ENCODE data around the gene OIT3.
"Not testable (repeated sequence)": the region's sequence is repeated elsewhere in the genome, so short reads cannot be mapped to it uniquely, and the experiment has no call there.

OIT3 gene

DNA sequence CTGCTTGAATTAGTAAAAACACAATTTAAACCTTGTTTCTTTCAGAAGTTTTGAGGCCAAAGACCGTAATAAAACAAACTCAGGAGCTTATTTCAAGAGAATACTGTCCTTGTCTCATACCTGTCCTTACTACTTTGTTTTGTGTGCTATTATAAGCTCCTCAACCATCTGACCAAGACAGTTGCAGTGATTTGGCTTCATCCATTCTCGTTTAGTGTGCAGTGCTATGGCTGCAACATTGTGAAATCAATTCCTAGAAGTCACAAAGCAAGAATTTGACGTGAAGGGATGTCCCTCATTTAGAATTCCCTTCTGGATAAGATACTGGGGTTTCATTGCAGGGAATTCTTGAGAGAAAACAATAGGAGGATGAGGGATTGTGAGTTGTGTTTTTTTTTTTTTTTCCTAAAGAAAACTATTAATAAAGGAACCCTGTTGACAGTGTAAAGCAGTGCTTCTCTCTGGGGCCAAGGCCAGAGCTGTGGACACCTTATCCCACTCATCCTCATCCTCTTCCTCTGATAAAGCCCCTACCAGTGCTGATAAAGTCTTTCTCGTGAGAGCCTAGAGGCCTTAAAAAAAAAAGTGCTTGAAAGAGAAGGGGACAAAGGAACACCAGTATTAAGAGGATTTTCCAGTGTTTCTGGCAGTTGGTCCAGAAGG, at the start of gene OIT3:
TSS of gene OIT3 (plus strand) at position 604 of the 663 bp plus-strand sequence. CDS start 60 bp downstream, outside the sequence.
- no peak for DNase-seq

DNA sequence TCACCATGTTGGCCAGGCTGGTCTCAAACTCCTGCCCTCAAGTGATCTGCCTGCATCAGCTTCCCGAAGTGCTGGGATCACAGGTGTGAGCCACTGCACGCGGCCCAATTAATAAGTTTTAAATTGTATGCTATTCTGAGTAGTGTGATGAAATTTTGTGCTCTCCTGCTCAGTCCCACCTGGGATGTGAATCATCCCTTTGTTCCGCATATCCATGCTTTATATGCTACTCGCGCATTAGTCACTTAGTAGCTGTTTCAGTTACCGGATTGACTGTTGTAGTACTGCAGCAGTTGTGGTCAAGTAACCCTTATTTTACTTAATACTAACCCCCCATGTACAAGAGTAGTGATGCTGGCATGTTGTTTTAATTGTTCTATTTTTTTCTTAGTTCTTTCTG, 47.3 kb upstream of the OIT3 start:
- DNase-seq = no peak

DNA sequence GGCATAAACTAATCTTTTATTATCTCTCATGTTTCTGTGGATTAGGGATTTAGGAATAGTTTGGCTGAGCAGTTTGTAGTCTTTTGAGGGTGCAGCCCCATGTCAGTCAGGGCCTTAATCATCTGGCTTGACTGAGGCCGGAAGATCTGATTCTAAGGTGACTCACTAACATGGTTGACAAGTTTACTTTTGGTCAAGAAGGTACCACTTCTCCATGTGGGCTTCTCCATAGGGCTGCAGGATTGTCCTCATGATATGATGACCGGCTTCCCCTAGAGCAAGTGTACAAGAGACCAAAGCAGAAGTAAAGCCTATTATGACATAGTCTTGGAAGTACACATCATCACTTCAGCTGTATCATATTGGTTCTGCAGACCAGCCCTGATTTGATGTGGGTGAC, 45.9 kb upstream of the OIT3 start:
- no peak for DNase-seq

DNA sequence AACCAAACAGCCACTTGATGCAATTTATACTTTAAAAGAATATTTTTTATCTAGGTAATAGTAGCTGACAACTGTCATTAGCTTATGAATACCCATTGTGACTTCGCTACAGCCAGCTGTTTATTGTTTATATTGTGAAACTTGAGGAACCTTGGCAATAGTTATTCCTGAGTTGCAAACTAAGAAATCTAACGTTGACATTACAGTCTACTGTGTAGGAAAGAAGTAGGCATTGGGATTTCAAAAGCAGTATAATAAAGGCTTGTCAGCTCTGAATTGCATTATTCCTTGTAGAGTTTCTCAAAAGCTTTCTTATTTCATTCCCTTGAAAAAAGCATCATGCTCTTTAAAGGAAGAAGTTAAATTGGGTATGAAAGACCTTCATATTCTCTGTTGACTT, 42.7 kb upstream of the OIT3 start:
- no peak for DNase-seq

DNA sequence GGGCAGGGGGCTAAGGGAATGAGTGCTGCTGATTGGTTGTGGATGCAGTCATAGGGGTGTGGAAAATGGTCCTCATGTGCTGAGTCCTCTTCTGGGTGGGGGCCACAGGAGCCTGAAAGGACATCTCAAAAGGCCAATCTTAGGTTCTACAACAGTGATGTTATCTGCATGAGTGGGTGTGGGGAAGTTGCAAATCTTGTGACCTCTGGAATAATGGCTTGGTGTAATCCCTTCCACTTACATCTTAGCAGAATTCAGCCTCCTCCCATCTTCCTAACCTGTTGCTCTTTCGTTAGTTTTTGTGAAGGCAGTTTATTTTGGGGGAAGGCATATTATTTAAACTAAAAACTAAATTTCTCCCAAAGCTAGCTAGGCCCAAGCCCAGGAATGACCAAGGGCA, 42.0 kb upstream of the OIT3 start:
- DNase-seq = no peak

DNA sequence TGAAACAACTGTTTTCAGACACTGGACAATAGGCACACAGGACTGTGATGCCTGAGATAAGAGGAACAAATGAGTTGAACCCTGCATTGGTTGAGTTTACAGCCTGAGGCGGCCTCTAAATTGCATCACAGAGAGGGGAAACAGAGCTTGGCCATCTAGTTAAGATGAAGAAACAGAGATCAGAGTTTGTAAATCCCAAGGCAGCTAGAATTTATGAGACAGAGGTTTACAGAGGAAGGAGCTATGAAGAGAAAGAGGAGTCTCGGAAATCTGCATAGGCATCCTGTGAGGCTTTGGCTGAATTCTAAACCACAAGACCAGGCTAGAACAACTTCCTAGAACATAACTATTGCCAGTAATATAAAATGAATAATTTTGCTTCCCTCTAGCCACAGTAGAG, 41.0 kb upstream of the OIT3 start:
- DNase-seq = no peak

DNA sequence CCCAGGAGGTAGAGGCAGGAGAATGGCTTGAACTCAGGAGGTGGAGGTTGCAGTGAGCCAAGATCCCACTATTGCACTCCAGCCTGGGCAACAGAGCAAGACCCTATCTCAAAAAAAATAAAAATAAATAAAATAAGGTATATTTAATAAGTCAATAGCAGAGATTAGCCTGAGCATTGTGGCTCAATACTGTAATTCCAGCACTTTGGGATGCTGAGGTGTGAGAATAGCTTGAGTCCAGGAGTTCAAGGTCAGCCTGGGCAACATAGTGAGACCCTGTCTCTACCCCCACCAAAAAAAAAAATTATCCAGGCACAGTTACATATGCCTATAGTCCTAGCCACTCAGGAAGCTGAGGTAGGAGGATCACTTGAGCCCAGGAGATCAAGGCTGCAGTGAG, 38.4 kb upstream of the OIT3 start:
- no peak for DNase-seq

DNA sequence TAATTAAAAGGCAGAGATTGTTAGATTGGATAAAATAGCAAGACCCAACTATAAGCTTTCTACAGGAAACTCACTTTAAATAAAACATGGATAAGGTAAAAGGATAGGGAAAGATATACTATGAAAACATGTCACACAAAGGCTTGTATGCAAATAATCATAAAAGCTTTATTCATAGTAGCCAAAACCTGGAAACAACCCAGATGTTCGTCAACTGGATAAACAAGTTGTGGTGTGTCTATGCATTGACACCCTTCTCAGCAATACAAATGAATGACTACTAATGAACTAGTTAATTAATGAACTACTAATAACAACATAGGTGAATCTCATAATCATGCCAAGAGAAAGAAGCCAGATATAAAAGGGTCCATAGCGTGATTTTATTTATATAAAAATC, 37.7 kb upstream of the OIT3 start:
- DNase-seq = no peak

DNA sequence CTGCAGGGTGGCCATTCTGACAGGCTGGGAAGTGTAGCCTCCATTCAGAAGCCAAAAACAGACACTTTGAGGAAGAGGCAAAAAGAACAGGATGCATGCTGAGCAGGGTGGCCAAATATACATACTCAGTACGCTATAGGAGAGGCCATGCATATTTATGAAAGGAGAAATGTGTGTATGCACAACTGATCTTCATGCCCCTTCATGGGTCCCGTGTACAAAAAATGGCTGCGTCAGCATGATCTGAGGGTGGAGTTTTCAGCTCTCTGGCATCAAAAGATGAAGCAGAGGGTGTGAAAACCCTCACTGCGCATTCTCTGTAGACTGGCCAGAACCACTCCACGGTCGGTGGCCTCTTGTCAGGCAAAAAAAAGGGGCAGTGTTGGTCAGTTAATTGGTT, 35.5 kb upstream of the OIT3 start:
- no peak for DNase-seq

DNA sequence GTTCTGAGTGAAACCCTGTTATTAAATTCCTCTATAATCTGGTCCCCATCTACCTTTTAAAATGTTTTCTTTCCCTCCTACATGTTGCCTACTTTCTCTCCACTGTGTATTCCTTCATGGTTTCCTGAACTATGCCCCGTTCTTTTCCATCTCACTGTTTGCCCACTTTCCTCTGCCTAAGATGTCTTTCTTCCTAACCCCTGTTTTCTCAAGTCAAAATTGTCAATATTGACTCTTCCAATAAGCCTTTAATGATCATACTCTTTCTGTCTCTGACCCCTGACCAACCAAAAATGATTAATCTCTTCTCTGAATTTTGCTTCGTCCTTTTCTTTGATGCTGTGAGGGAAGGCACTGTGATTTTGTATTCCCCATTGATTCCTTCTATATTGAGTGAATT, 30.6 kb upstream of the OIT3 start:
- DNase-seq = no peak

DNA sequence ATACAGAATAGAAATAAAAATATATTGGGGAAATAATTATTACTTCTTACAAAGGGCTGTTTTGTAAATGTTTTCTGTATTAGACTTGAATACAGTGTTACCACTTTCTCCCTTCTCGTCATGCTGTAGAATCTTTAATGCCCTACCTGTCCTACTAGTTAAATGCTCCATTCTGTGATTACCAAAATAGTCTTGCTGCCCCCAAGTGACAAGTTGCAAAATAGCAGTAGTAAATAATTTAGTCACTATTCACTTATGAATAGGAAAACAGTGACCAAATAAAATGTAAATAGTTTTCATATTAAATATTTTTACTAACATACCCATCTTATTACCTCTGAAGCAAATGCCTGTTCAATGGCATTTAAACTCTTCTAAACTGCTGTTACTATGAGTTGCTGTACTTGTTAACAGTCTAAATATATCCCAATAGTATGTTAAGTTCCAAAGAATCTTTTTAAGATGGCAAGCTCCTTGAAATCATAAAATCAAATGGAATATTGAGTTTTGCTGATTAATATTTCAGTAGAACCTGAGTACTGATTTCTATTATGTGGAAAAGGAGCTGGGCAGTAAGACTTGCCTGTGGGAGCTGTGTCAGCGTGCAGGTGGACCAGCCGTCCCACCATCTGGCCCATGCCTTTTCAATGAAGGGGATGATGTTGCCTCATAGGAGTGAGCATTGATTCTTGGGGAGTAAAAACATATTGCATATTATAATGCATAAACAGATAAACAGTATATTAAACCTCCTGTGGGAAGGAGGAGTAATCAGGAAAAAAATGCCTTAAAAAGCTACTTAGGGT, 18.1 kb upstream of the OIT3 start:
- DNase-seq = no peak

DNA sequence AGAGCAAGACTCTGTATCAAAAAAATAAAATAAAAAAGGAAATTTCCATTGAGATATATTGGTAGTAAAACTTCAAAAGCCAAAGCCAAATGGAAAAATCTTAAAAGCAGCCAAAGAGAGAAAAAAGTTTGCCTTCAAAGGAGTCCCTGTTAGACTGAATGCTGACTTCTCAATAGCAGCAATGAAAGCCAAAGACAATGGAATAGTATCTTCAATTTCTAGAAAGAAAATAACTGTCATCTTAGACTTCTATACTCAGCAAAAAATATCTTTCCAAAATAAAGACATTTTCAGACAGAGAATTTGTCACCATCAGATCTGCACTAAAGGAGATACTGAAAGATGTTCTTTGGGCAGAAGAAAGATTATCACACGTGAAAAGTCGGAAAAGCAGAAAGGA, 14.3 kb upstream of the OIT3 start:
- DNase-seq = no peak

DNA sequence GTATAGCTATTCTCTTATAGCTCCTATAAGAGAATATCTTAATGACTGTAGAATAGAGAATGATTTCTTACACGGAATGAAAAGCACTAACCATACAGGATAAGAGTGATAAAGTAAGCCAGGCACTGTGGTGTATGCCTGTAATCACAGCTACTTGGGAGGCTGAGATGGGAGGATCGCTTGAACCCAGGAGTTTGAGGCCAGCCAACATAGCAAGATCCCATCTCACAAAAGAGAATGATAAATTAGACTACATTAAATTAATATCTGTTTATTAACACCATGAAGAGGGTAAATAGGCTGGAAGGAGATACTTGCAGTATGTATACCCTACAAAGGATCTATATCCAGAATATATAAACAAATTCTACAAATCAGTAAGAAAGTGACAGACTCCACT, 12.2 kb upstream of the OIT3 start:
- DNase-seq = no peak

DNA sequence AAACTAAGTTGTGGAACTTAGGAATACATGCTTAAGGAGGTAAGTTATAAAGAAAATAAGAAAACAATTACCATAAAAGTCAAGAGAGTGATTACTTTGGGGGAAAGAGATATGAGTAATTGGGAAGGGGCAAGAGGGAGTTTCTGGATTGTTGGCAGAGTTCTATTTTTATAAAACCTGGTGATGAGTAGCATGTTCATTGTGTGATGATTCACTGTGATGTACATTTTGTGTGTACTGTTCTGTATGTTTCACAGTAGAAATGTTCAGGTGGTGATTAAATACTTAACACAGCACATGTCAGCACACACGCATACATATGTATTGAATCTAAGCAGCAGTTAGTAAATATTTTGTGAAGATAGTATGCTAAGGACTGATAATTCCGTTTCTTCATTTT, 9.7 kb upstream of the OIT3 start:
- DNase-seq = no peak

DNA sequence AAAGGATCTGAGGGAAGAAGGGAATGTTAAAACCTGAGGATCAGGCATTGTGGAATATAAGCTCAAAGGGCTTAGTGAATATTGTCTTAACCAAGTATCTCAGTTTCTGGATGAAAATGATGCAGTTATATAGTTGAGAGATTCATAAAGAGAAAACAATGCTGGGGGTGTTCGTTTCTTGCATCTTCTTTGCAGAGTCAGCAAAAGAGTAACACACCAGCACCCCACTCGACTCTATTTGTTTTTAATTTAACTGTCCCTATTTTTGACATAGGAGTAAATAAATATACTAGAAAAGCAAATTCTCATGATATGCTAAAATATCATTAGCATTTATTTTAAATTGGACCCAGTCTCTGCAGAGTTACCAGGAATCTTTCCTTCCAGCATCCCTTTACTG, 7.6 kb upstream of the OIT3 start:
- DNase-seq = no peak

DNA sequence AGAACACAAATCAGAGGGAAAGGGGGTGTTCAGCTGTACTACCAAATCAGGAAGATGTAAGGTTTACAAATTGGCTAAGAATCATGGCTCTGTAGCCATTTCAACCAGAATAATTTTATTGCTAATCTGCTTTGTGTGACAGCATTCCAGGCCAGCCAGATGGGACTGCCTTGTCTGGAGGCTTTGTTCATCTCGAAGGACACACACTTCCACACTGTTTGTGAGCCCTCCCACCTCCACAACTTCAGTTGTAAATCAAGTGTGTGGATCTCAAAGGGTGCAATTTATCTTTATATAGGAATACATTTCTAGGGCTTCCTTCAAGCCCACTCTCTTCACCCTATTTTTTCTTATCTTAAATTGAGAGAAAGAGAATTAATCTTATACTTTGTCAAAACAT, 6.9 kb upstream of the OIT3 start:
- DNase-seq = no peak

DNA sequence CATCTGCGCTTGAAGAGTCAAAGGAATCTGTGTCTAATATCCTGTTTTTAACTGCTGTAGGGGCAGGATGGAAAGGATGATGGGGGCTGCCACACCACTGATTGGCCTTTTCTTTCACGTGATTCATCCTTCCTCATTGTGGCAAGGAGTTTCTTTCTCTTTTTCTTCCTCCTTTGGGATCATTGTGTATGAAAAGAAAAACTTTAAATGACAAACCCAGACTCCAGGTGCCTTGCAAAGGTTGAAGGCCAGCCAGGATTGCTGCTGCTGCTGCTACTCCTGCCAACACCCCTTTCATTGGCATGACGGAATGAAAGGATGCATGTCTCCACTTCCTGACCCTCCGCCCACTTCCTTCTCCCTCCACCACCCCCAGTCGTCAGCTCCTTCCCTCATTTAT, 6.5 kb upstream of the OIT3 start:
- DNase-seq = no peak

DNA sequence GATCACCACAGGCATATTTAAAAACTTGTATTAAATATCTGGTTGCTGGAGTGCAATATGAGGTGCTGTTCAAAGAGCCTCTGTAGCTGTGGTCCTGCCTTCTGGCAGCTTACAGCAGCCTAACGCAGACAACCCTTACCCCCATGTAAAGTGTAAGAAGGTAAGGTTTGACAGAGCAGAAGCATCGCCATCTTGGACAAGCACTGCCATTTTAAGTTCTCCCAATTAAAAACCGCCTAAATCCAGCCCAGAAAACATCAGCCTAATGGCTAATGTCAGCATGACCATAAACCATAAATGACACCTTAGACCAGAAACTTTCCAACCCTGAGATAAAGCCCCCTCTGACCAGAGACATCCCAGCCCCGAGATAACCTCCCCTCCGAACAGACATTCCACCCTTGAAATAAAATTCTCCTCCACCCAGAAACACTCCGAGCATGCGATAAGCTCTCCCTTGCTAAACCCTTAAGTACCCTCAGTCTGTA, 5.3 kb upstream of the OIT3 start:
- DNase-seq = no peak

DNA sequence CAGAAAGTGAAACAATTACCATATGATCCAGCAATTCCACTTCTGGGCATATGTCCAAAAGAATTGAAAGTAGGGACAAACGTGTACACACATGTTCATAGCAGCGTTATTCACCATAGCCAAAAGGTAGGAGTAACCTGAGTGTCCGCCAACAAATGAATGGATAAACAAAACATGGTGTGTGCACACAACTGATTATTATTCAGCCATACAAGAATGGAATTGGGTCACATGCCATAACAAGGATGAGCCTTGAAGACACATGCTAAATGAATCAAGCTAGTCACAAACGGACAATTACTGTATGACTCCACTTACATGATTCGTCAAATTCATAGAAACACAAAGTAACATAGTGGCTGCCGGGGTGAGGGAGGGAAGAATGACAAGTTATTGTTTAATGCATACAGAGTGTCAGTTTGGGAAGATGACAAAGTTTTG, 4.1 kb upstream of the OIT3 start:
- DNase-seq = no peak

DNA sequence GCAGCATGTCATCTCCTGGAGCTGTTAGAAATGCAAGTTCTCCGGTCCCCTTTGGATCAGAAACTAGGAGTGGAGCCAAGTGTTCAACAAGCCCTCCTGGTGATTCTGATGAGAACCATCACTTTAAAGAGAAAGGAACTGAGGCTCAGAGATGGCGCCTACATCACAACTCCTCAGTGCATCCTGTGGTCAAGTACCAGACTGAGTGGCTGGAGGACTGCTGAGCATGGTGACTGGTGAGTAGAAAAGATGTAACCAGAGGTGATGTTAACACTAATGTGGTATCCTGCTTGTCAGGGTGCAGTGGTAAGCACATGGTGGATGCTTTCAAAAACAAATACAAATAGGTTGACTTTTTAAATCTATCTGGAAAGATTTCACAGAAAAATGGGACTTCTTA, 3.5 kb upstream of the OIT3 start:
- no peak for DNase-seq

DNA sequence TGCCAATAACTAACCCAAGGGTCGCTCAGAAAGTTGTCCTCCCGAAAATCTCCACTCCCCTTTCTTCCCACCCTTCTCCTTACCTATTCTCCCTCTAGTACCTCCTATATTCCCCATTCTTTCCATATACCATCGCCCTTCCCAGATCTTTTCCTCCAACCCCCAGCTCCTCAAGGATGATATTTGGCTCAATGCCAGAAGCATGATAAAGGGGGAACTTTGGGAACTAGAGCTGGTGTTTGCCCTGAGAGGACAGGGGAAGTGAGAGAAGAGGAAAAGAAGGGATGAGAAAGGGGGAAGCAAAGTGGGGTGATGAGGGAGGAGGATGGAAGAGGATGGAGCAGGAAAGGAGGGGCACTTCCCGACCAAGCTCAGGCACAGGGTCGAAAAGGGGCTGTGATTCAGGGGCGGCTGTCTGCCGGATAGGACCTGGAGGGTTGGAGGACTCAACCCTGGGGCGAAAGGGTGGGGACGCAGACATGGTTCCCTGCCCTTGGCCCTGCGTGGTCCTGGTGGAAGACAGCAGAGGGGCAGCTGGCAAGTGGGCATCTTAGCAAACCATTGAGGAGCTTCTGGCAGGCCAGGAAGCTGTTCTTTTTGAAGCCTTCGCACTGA, 1.8 kb downstream of the OIT3 start:
- DNase-seq = no peak

DNA sequence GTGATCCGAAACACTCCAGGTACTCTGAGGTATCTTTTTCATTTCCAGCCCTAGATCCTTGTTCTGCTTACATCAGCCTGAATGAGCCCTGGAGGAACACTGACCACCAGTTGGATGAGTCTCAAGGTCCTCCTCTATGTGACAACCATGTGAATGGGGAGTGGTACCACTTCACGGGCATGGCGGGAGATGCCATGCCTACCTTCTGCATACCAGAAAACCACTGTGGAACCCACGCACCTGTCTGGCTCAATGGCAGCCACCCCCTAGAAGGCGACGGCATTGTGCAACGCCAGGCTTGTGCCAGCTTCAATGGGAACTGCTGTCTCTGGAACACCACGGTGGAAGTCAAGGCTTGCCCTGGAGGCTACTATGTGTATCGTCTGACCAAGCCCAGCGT, 5.1 kb downstream of the OIT3 start:
- no peak for DNase-seq

DNA sequence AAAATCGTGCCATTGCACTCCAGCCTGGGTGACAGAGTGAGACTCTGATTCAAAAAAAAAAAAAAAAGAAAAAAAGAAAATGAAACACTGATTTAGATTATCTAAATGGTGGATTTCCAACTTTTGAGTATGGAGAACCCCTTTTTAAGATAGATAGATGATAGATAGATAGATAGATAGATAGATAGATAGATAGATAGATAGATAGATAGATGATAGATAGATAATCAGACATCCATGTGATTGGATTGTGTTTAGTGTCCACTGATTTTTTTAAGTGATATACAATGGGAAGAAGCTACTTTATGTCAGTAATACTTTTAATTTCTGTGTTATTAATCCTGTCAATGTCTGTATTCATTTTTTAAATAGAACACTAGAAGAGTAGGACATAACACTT, 6.0 kb downstream of the OIT3 start:
- no peak for DNase-seq

DNA sequence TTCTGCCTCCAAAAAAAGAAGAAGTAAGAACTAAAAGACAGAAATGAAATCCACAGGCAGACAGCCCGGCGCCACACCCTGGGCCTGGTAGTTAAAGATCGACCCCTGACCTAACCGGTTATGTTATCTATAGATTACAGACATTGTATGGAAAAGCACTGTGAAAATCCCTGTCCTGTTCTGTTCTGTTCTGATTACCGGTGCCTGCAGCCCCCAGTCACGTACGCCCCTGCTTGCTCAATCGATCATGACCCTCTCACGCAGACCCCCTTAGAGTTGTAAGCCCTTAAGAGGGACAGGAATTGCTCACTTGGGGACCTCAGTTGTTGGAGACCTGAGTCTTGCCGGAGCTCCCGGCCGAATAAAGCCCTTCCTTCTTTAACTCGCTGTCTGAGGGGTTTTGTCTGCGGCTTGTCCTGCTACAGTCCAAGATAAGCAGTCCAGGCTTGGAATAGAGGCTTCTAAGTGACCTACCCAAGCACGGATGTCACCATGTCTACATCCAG, 10.5 kb downstream of the OIT3 start:
- not testable (repeated sequence) for DNase-seq
